Esophagus squamous epithelium (tissue), 5 donors: ENCODE measurements around the gene HOXA10. TPM values are rescaled to one million over a fixed set of nuclear protein-coding genes. Genes with fewer than 3 reads are reported as not detected.

Experiments
- DNase-seq: peaks from one replicate; lab custom pipeline; 2025; lab: John Stamatoyannopoulos, UW
- H3K27ac ChIP-seq, 4 donors: fragments of 200-600 bp; sonication (generic); one replicate each; pipeline ENCODE4 v1.5.1; 2016 to 2019; ENCODE audit warnings: mild to moderate bottlenecking in 1 of 4
- H3K27me3 ChIP-seq, 4 donors: fragments of 200-600 bp; sonication (generic); 1 replicate in 3 of 4; 2 replicates in 1 of 4; pipeline versions ENCODE4 v1.5.1 to v1.6.0; 2017 to 2021; ENCODE audit warnings: antibody characterized with exemption in 1 of 4
- H3K36me3 ChIP-seq, 3 donors: fragments of 200-600 bp; sonication (generic); one replicate each; pipeline ENCODE4 v1.5.1; 2016 to 2019
- H3K4me1 ChIP-seq, 3 donors: fragments of 200-600 bp; sonication (generic); one replicate each; pipeline ENCODE4 v1.5.1; 2017 to 2019
- H3K4me3 ChIP-seq, 4 donors: fragments of 200-600 bp; sonication (generic); 1 replicate in 3 of 4; 2 replicates in 1 of 4; pipeline ENCODE4 v1.5.1; 2016 to 2019; ENCODE audit warnings: mild to moderate bottlenecking in 2 of 4, moderate library complexity in 1 of 4
- H3K9me3 ChIP-seq, 3 donors: fragments of 200-600 bp; sonication (generic); one replicate each; pipeline ENCODE4 v1.5.1; 2016 to 2019
- CTCF ChIP-seq, 6 experiments: fragments of 450-650 bp in 4 of 6; fragments of 200-600 bp in 2 of 6; sonication (generic) in 2 of 6; IDR thresholded peaks; one replicate each; pipeline ENCODE4 v1.5.1; 2016 to 2019; ENCODE audit warnings: antibody characterized with exemption in 6 of 6, mild to moderate bottlenecking in 4 of 6, moderate library complexity in 4 of 6
- POLR2A ChIP-seq, 4 donors: fragments of 450-650 bp; IDR thresholded peaks; one replicate each; pipeline ENCODE4 v1.6.1; 2017; ENCODE audit warnings: antibody characterized with exemption in 4 of 4, mild to moderate bottlenecking in 4 of 4, moderate library complexity in 3 of 4
- WGBS, 2 donors: methylation state at CpG; one replicate each; pipeline ENCODE4 v1.1.5; 2018; 5-methylcytosine and 5-hydroxymethylcytosine counted together
- intact Hi-C: fragments of 100-400 bp; cut with DNase I; formaldehyde crosslinking; loops from one replicate; pipeline ENCODE4 v1.15.0; 2022
- total RNA-seq, 4 donors: library from RNA; depleted of rRNA; stranded (reverse); fragments of >200 nt; gene quantifications; one replicate each; pipeline ENCODE4 v1.1.0, GENCODE V29; 2016
- donor health status: DM: yes; HTN: yes; CAD: no.

HOXA10 gene
- total RNA-seq, 4 donors from 2014 or later = not detected

GRCh38 chr7:27194686-27195379 is 20.7 kb upstream of the HOXA10 start:
- H3K27me3 ChIP-seq = peaks cover 39 to 100% (median 73%) of the 10 kb centered on the region in 4 donors
- H3K4me3 ChIP-seq = no peak overlapping the region
- intact Hi-C loops = loop anchor here (10.0 kb wide), 1 partner anchor 820 kb away; no protein-coding TSS in a partner anchor
- peaks cover 18 to 43% (median 30%) of the 10 kb centered on the region in 3 donors for H3K4me1 ChIP-seq
- H3K36me3 ChIP-seq = no peaks in the 10 kb centered on the region
- DNase-seq = no peak
- TF ChIP-seq POLR2A (IDR thresholded peaks at IDR 0.05) (no peak), CTCF (IDR thresholded peaks at IDR 0.05) (no peak)
- no peak overlapping the region for H3K27ac ChIP-seq
- H3K9me3 ChIP-seq = no peaks in the 10 kb centered on the region
- WGBS, 2 donors = 39 to 41% methylated on average over 9 of the region's 9 CpGs

GRCh38 chr7:27194002-27194352 is 19.9 kb upstream of the HOXA10 start:
- no peaks in the 10 kb centered on the region for H3K36me3 ChIP-seq
- intact Hi-C loops = loop anchor here (10.0 kb wide), 1 partner anchor 821 kb away; no protein-coding TSS in a partner anchor
- H3K4me3 ChIP-seq = no peak overlapping the region
- peaks cover 42 to 100% (median 79%) of the 10 kb centered on the region in 4 donors for H3K27me3 ChIP-seq
- TF ChIP-seq POLR2A (IDR thresholded peaks at IDR 0.05) = no peak
- TF ChIP-seq CTCF (IDR thresholded peaks at IDR 0.05) = no peak
- H3K4me1 ChIP-seq = peaks cover 19 to 41% (median 29%) of the 10 kb centered on the region in 3 donors
- 33 to 57% methylated on average over 2 of the region's 2 CpGs for WGBS, 2 donors
- H3K27ac ChIP-seq = no peak overlapping the region
- DNase-seq = no peak
- no peaks in the 10 kb centered on the region for H3K9me3 ChIP-seq

- peak overlapping the region in 2 of 4 donors; percentile 35 to 61 for H3K4me3 ChIP-seq
- H3K36me3 ChIP-seq = no peaks in the 10 kb centered on the region
- no peak overlapping the region for H3K27ac ChIP-seq
- peaks cover 38 to 100% (median 79%) of the 10 kb centered on the region in 4 donors for H3K27me3 ChIP-seq
- H3K9me3 ChIP-seq = no peaks in the 10 kb centered on the region
- intact Hi-C loops = loop anchor here (10.0 kb wide), 1 partner anchor 821 kb away; no protein-coding TSS in a partner anchor
- WGBS, 2 donors = 25 to 31% methylated on average over 11 to 18 of the region's 29 CpGs
- H3K4me1 ChIP-seq = peaks cover 22 to 41% (median 29%) of the 10 kb centered on the region in 3 donors
- TF ChIP-seq POLR2A (IDR thresholded peaks at IDR 0.05) = no peak
- TF ChIP-seq CTCF (IDR thresholded peaks at IDR 0.05) = no peak
- DNase-seq = no peak
These were observed 19.3 kb upstream of the HOXA10 start for GRCh38 chr7:27193335-27194001.

- no peak overlapping the region for H3K27ac ChIP-seq
- WGBS, 2 donors = 0 to 1% methylated on average over 12 to 20 of the region's 78 CpGs
- intact Hi-C loops = loop anchor here (10.0 kb wide), 1 partner anchor 822 kb away; no protein-coding TSS in a partner anchor
These were observed 18.6 kb upstream of the HOXA10 start for GRCh38 chr7:27192546-27193334.

More at GRCh38 chr7:27192546-27193334, 18.6 kb upstream of the HOXA10 start:
- H3K4me1 ChIP-seq = peaks cover 28 to 42% (median 29%) of the 10 kb centered on the region in 3 donors
- peak overlapping the region in 3 of 4 donors; percentile 16 to 61 (median 35) for H3K4me3 ChIP-seq
- TF ChIP-seq POLR2A (IDR thresholded peaks at IDR 0.05) (no peak), CTCF (IDR thresholded peaks at IDR 0.05) (no peak)
- DNase-seq = no peak
- no peaks in the 10 kb centered on the region for H3K36me3 ChIP-seq
- H3K27me3 ChIP-seq = peaks cover 39 to 100% (median 80%) of the 10 kb centered on the region in 4 donors
- H3K9me3 ChIP-seq = no peaks in the 10 kb centered on the region
